ENCODE data around the gene C2.

The C2 gene

GRCh38 chr6:31940256-31940664, 12.7 kb downstream of the C2 start:
- H3K4me3 ChIP-seq (ENCODE audit: low read depth, low read length), result no peak overlapping the region
- H3K9ac ChIP-seq, result no peak overlapping the region
- H3K9me3 ChIP-seq (ENCODE audit: control insufficient read depth, low read length), result no peaks in the 10 kb centered on the region
- H2AFZ ChIP-seq, result peak overlapping the region; percentile 63
- H3K36me3 ChIP-seq (ENCODE audit: control insufficient read depth, insufficient read depth, low read length), result no peaks in the 10 kb centered on the region
- no peaks in the 10 kb centered on the region for H3K27me3 ChIP-seq (ENCODE audit: control insufficient read depth, insufficient read depth, low read length)
- peak overlapping the region; percentile 33 for H3K27ac ChIP-seq
- no peak overlapping the region for H3K4me2 ChIP-seq (ENCODE audit: low read length)
- H3K4me1 ChIP-seq, result peaks cover 16% of the 10 kb centered on the region
- TF ChIP-seq CTCF (IDR thresholded peaks at IDR 0.05), result no peak
- H3K79me2 ChIP-seq, result no peaks in the 10 kb centered on the region

DNA sequence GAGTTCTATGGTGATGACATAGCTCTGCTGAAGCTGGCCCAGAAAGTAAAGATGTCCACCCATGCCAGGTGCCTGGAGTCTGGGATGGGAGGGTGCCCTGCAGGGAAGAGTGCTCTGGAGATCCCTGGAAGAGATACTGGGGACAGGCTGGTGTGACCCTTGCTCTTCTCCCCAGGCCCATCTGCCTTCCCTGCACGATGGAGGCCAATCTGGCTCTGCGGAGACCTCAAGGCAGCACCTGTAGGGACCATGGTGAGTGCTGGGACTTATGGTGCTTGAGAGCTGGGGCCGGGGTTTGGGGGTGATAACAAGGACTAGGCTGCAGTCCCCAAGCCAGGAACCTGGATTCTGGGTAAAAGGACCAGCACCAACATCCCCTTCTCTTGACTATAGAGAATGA, 16.2 kb downstream of the C2 start:
- Histone ChIP-seq H3K79me2 (peaks cover 6% of the 10 kb centered on the region), H3K4me1 (peaks cover 32% of the 10 kb centered on the region), H3K9me3 (ENCODE audit: control insufficient read depth, low read length) (no peaks in the 10 kb centered on the region), H2AFZ (no peak overlapping the region), H3K9ac (no peak overlapping the region), H3K27ac (no peak overlapping the region), H3K36me3 (ENCODE audit: control insufficient read depth, insufficient read depth, low read length) (no peaks in the 10 kb centered on the region), H3K27me3 (ENCODE audit: control insufficient read depth, insufficient read depth, low read length) (no peaks in the 10 kb centered on the region), H3K4me2 (ENCODE audit: low read length) (no peak overlapping the region), H3K4me3 (ENCODE audit: low read depth, low read length) (no peak overlapping the region)
- TF ChIP-seq CTCF (IDR thresholded peaks at IDR 0.05), result no peak

- Histone ChIP-seq H3K4me1 (peaks cover 43% of the 10 kb centered on the region), H3K27me3 (ENCODE audit: control insufficient read depth, insufficient read depth, low read length) (no peaks in the 10 kb centered on the region), H3K27ac (peak overlapping the region; percentile 94), H3K9ac (no peak overlapping the region), H2AFZ (peak overlapping the region; percentile 62), H3K79me2 (peaks cover 6% of the 10 kb centered on the region), H3K9me3 (ENCODE audit: control insufficient read depth, low read length) (no peaks in the 10 kb centered on the region), H3K36me3 (ENCODE audit: control insufficient read depth, insufficient read depth, low read length) (no peaks in the 10 kb centered on the region), H3K4me2 (ENCODE audit: low read length) (peak overlapping the region; percentile 75), H3K4me3 (ENCODE audit: low read depth, low read length) (peak overlapping the region; percentile 43)
- TF ChIP-seq CTCF (IDR thresholded peaks at IDR 0.05), result no peak
Measured at GRCh38 chr6:31945154-31945506, 17.6 kb downstream of the C2 start.

GRCh38 chr6:31945507-31946369, 18.2 kb downstream of the C2 start, which contains the start of gene CFB:
TSS of gene CFB (plus strand) at chr6:31946095. CDS start at chr6:31946222, 127 bp downstream.
- no peaks in the 10 kb centered on the region for H3K9me3 ChIP-seq (ENCODE audit: control insufficient read depth, low read length)
- peak within 1 kb of the TSS; percentile 43 for H3K4me3 ChIP-seq (ENCODE audit: low read depth, low read length)
- H2AFZ ChIP-seq, result peak within 1 kb of the TSS; percentile 62
- TF ChIP-seq CTCF (IDR thresholded peaks at IDR 0.05), result no peak
- H3K4me1 ChIP-seq, result peaks cover 43% of the 10 kb centered on the region
- peaks cover 6% of the 10 kb centered on the region for H3K79me2 ChIP-seq
- H3K36me3 ChIP-seq (ENCODE audit: control insufficient read depth, insufficient read depth, low read length), result no peaks in the 10 kb centered on the region
- H3K27ac ChIP-seq, result peak within 1 kb of the TSS; percentile 94
- H3K4me2 ChIP-seq (ENCODE audit: low read length), result peak within 1 kb of the TSS; percentile 75
- peak within 1 kb of the TSS; percentile 2 for H3K9ac ChIP-seq
- no peaks in the 10 kb centered on the region for H3K27me3 ChIP-seq (ENCODE audit: control insufficient read depth, insufficient read depth, low read length)

All from parathyroid adenoma (tissue), 2 donors.